GM18868 (cell line): Measurements from ENCODE around the gene PDCD4.

Source experiments
- ATAC-seq: cut with Tn5 transposase; IDR thresholded peaks from one replicate; pipeline ENCODE4 v1.9.1; 2021; ENCODE audit warnings: mild to moderate bottlenecking, moderate library complexity; ENCODE audit not compliant: unreplicated experiment

Gene PDCD4

DNA sequence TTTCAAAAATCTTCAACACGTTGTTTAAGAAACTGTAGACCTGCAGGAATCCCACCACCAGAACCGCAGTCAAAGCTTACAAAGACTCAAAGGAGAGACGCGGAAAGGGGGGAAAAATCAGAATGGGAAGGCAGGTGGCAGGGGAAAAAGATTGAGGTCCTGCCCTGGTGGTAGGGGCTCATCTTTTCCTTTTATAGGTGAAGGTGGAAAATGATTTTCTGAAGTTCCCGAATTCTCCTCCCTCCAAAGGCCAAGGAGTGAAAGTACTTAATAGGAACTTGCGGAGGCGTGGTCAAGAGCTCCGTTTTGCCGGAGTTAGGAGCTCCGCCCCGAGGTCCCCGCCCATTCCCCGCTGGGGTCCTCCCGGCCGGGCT is 46.5 kb downstream of the PDCD4 start:
- ATAC-seq = no peak

- peak; percentile 81 for ATAC-seq
Measured at GRCh38 chr10:110918643-110919348, 47.1 kb downstream of the PDCD4 start, which contains the start of gene BBIP1. TSS of gene BBIP1 (minus strand) at chr10:110919180. CDS start at chr10:110918157, 1,023 bp downstream.

DNA sequence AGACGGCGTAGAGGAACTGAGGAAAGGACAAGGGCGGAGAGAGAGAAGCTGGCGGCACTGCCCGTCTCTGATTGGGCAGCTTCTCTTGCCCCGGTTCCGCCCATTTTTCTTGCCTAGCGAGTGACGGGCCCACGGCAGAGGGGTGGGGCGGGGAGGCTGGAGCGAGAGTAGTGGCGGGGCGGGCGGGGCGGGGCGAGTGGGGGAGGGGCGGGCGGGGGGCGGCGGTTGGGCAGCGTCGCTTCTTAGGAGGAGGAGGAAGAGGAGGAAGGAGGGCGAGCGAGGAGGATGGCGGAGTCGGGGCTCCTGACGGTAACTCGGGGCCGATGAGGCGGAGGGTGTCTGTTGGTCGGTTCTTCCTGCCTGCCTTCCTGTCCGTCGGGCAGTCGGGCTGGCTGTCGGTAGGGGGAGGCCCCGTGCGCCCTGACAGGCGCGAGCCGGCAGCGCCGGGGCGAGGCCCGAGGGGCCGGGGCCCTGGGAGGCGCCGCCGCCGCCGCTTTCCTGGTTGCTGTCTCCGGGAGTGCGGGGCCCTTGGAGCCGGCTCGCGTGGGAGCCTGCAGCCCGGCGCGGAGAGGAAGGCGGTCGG is 47.7 kb downstream of the PDCD4 start, which contains the start of gene SHOC2:
TSS of gene SHOC2 (plus strand) at position 256 of the 583 bp plus-strand sequence. CDS start 44,755 bp downstream, outside the sequence.
- peak; percentile 8 for ATAC-seq

DNA sequence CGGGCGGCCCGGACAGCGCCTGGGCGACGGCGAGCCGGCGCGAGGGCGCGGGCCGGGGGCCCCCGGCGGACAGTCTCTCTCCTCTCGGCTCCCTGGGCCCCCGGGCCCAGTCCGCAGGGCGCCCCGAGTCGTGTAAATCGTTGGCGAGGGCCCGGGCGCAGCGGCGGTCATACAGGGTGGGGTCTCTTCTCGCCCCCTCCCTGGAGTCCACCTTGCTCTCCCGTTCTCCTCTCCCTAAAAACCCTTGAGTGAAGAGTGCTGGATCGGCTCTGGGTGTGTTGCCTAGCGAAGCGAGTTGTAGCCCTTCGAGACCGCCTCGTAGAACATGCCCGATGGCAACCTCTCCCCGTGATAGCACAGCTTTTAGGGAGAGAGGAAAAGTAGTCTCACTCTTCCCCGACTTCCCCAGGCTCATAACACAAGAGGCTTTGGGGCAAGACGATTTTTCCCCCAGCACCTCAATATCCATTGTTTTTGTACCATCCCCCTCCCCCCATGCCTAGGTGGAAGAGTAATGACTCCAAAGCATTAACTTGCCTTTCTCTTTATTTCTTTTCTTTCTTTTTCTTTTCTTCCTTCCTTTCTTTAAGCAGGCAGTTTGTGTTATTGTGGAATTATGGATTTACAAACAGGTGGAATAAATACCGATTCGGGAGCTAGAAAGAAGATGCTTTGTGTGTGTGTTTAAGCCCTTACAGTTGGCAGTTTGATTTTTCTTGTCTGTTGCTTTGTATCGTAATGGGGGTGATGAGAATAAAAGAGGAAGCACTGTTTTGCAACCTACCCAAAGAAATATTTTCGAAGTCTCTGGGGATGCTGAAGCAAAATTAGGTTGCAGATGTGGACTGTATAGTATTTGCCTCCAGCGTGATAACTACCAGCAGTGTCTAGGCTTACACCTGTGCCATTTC is 48.5 kb downstream of the PDCD4 start:
- peak; percentile 24 for ATAC-seq

- ATAC-seq = peak; percentile 14
Measured at GRCh38 chr10:110923856-110924493, 52.2 kb downstream of the PDCD4 start.

DNA sequence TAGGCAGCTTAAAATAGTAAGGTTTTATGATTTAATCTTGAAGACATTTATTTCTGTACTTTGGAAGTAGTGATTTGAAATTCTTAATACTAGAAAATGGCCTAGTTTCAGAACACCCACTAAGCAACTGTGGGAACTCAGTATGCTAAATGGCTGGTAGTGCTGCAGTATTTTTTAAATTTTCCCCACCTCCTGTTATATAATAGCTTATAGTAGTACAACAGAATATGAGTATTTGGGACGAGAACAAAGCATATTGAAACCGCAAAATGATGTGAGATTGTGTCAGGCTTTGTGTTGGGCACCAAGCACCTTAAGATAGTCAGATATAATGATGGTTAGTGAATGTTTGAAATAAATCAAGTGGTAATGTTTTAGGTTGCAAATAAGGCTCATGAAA is 55.7 kb downstream of the PDCD4 start:
- ATAC-seq = no peak

DNA sequence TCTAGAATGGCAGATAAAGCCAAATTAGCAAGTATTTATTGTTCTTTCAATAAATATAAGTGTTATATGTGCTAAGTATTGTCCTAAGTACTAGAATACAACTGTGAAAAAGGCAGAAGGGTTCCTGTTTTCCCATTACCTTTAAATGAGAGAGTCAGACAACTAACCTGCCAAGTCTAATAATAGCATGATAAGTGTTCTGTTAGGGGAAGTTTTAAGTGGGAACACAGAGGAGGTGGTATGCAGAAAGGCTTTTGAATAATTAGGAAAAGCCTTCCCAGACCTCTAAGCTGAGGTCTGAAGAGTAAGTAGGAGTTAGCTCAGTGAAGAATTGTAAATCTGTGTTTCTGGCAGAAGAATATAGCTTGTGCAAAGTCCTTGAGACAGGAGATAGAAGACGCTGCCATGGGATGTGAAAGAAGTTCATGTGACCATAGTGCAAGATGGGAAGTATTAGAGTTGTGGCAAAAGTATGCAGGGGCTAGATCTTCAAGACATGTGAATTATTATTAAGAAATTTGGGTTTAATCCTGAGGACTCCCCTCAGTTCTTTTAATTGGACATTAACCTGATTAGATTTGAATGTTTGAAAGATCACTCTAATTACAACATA is 60.1 kb downstream of the PDCD4 start:
- ATAC-seq = no peak

DNA sequence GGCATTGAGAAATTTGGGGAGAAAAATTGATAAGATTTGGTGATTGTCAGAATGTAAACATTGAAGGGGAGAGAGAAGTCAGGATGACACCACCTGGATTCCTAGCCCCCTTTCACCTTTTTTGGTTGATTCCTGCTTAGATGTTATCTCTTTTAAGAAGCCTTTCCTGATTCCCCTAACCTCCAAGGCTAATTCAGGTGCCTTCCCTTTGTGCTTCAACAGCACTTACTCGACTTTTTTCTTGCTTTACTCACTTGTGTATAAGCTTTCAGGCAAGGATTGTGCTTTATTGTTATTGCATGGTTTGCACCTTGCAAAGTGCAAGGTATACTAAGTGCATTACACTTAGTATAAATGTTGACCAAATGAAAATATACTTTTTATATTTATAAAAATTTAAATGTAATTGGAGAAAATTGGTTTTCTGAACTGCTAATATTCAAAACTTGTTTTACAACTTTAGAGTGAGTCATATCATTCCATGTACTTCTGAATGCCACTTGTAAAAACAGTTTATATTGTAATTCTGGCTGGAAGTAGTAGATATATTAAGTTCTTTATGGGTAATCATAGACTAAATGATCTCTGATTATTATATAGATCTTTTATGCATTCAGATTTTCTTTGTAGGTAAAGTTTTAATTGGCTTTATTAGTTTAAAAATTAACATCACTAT is 60.9 kb downstream of the PDCD4 start:
- ATAC-seq = no peak

- no peak for ATAC-seq
Measured at GRCh38 chr10:110936757-110937156, 65.0 kb downstream of the PDCD4 start.

GRCh38 chr10:110939419-110939818 is 67.7 kb downstream of the PDCD4 start:
- ATAC-seq = no peak

- no peak for ATAC-seq
Measured at GRCh38 chr10:110944792-110945396, 73.2 kb downstream of the PDCD4 start.

DNA sequence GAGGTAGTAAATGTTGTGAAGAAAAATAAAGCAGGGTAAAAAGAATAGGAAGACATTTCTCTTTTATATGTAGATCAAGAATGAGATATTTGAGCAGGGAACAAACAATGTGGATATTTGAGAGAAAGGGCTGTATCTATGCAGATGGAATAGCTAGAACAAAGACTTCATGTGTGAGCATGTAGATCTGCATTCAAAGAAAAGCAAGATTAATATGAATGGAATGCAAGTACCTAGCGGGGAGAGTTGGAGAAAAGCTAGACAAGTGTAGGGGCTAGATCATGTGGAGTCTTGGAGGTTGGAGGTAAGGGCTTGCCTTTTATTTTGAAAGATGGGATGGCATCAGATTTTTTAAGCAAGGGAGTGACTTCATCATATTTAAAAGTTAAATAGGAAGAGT is 74.8 kb downstream of the PDCD4 start:
- no peak for ATAC-seq

GRCh38 chr10:110947061-110947595 is 75.4 kb downstream of the PDCD4 start:
- no peak for ATAC-seq
